Activated CD8-positive, alpha-beta memory T cell treated with anti-CD3 and anti-CD28 coated beads, Interleukin-2, amount 50 U/mL, for 48 hours (primary cell): ENCODE measurements around the gene PLK5.
A peak's percentile ranks its signal among the peaks of the same experiment; 100 is the strongest.
"Not testable (repeated sequence)": the region's sequence is repeated elsewhere in the genome, so short reads cannot be mapped to it uniquely, and the experiment has no call there.

Experiments used
- DNase-seq: peaks from one replicate; pipeline ENCODE4 v3.0.0-alpha.2; 2020

Gene PLK5

DNA sequence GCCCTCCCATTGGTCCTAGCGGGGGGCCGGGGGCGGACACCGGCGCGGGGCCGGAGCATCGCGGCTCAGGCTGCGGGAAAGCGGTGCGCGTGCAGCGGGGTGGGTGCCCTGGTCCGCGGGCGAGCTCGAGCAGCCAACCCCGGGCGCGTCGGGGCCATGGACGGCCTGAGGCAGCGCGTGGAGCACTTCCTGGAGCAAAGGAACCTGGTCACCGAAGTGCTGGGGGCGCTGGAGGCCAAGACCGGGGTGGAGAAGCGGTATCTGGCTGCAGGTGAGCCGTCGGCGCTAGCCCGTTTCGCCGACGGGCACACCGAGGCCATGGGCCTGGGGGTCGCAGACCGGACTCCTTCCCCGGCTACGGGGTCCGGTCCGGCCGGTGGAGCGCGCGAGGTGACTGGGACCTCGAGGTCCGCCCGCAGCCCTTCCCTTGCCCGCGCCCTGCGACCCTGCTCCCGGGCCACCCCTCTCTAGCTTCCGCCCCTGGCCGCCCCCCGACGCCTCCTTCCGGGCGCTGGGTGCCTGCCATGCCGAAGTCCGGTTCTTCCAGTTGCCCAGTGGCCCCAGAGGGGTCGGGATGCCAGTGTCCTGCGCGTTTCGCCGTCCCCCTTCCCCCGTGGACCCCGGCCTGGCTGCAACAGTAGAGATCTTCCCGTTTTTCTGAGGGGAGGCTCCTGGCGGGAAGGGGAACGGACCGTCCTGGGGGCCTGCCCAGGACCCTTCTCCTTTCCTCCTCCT lies 32.6 kb upstream of the PLK5 start, which contains the start of gene REEP6:
Gene REEP6, plus strand, starts transcription at position 68 of the 735 bp plus-strand sequence. Its CDS starts 89 bp downstream, at position 157.
- DNase-seq: no peak

DNA sequence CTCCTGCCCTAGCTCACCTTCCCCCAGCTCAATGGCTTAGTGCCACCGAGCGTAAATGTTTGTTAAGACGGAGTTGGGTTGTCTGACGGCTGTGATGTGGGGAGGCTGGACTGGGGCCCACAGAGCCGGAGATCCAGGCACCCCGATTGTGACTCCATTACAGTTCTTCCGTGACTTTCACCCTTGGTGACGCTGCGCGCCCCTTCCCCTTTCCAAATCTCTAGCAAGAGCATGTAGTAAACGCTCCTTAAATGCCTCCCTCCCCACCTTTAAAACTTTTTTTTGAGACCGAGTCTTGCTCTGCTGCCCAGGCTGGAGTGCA lies 32.1 kb upstream of the PLK5 start:
- DNase-seq: no peak

DNA sequence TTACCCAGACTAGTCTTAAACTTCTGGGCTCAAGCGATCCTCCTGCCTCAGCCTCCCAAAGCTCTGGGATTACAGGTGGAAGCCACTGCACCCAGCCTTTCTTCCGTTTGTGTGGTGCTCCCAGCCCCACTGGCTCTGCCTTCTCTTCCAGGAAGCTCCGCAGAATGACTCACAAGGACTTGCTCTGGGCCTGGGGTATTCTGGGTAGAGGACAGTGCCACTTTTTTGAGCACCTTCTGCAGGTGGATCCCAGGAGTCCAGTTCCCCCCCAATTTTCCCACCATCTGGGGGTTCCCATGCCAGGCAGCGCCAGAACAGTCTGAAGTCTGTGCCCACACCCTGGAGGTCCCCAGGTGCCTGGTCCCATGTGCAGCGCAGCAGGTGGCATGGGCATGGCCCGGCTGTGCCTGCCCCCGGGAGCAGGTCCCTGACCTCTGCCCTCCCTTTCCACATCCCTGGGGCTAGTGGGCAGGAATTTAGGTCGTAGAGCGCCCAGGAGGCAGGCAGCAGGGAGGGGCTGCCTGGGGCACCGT lies 31.3 kb upstream of the PLK5 start:
- no peak for DNase-seq

DNA sequence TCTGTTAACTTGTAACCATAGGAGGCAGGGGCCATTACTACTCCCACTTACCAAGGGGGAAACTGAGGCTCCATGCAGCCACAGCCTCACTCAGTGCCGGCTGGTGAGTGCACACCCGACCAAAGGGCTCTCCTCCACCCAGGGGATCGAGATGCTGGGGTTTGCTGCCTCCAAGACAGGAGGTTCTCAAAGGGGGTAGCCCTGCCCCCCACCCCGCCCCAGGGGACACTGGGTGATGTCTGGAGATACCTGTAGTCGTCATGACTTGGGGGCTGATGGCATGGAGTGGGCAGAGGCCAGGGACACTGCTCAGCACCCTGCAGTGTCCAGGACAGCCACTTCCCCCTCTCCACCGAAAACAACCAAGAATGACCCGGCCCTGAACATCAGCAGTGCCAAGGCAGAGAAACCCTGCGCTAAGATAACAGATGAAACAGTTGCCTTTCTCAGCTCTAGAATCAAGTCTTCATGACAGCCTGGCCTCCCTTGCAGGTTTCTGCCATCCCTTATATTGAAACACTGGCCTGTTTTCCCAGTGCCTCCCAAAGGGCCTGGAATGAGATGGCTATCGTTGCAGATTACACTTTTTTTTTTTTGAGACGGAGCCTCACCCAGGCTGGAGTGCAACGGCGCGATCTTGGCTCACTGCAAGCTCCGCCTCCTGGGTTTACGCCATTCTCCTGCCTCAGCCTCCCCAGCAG lies 29.6 kb upstream of the PLK5 start:
- no peak for DNase-seq

DNA sequence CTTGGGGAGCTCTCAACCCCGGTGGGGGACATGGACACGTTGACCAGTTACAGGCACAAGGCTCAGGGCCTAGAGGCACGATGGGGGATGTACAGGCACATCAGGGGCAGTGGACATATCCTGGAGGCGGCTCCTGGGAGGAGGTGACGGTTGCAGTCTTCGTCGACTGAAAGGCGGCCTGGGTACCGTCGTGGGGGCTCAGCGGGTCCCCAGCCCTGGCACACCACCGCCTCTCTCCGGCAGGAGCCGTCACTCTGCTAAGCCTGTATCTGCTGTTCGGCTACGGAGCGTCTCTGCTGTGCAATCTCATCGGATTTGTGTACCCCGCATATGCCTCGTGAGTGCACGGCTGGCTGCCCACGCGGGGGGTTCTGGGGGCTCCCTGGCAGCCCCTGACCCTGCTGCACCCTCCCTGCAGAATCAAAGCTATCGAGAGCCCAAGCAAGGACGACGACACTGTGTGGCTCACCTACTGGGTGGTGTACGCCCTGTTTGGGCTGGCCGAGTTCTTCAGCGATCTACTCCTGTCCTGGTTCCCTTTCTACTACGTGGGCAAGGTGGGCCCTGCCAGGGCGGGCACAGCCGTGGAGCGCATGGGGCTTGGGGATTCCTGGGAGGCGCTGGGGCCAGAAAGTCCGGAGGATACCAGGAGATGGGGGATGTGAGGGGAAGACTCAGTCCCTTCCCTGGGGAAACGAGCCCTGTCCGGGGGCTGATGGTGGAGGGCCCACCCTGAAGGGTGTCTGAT lies 28.7 kb upstream of the PLK5 start:
- no peak for DNase-seq

DNA sequence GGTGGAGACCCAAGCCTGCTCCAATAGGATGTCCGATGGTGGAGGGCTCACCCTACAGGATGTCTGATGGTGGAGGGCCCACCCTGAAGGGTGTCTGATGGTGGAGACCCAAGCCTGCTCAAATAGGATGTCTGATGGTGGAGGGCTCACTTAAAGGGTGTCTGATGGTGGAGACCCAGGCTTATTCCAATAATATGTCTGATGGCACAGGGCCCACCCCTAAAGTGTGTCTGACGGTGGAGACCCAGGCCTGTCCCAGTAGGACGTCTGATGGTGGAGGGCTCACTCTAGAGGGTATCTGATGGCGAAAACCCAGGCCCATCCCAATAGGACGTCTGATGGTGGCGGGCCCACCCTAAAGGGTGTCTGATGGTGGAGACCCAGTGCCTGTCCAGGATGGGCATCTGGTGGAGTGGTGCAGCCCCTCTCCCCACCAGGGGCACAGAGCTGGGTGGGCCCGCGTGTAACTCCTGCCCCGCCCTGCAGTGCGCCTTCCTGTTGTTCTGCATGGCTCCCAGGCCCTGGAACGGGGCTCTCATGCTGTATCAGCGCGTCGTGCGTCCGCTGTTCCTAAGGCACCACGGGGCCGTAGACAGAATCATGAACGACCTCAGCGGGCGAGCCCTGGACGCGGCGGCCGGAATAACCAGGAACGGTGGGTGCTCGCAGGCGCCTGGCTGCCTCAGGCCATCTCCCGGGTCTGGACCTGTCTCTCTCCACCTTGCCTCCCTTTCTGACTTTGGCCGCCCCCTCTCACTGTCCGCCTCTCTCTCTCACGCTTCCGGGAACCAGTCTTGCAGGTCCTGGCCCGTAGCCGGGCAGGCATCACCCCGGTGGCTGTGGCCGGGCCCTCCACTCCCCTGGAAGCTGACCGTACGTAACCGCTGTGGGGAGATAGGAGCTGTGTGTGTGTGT lies 27.8 kb upstream of the PLK5 start:
- no peak for DNase-seq

DNA sequence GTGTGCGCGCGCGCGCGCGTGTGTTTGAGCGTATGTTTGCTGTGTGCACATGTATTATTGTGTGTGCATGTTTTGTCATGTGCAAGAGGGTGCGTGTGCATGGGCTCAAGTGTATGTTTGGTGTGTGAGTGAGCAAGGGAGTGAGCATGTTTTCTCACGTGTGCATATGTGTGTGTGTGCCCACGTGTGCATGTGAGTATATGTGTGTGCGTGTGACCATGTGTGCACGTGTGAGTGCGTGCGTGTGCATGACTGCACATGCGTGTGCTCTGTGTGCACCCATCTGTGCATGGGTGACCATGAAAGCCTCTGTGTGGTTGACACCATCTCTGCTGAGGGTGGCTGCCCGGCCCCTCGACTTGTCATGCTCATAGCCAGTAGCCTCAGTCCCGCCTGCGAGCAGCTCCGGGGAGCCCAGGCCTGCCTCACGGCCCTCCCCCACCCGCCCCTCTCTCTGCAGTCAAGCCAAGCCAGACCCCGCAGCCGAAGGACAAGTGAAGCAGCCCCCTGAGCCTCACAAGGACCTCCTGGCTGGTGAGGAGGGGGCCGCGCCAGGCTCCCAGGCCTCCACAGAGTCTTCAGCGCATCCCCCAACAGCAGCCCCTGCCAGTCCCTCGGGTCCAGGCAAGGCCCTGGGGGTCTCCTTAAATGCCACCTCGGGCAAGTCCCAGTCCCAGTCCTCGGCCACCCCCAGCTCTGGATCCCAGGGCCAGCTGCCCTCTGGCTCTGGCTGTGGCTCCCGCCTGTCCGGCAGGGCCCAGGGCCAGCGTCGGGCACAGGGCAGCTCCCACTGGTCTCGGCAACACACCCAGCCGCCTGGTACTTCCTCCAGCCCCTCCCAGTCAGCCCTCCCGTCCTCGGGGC lies 26.9 kb upstream of the PLK5 start:
- no peak for DNase-seq

DNA sequence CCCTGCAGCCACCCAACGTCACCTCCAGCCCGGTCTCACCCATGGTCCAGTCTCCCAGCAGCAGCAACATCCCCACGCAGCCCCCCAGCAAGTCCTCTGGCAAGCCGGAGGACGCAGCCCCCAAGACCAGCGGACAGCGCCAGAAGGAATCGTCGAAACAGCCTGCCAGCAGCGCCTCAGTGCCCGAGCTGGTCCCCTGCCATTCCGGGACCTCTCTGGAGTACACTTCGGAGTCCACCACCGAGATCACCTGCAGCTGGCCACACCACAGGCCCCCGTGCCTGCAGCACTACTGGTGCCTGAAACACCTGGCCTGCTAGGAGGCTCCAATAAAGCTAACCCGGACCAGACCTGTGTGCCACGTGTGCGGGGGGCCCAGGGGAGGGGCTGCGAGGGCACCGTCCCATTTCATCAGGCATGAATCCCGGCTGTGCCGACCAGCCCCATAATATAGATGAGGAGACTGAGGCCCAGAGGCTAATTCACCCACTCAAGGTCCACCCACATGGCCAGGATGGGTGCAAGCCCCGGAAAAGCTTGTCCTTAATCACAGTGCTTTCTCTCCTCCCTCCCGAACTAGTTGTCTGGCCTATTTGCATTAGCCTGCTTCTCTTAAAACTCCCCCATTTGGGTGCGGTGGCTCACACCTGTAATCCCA lies 26.2 kb upstream of the PLK5 start:
- DNase-seq: no peak

DNA sequence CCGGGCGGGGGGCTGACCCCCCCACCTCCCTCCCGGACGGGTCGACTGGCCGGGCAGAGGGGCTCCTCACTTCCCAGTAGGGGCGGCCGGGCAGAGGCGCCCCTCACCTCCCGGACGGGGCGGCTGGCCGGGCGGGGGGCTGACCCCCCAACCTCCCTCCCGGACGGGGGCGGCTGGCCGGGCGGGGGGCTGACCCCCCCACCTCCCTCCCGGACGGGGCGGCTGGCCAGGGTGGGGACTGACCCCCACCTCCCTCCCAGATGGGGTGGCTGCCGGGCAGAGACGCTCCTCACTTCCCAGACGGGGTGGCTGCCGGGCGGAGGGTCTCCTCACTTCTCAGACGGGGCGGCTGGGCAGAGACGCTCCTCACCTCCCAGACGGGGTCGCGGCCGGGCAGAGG lies 24.6 kb upstream of the PLK5 start:
- DNase-seq: not testable (repeated sequence)

DNA sequence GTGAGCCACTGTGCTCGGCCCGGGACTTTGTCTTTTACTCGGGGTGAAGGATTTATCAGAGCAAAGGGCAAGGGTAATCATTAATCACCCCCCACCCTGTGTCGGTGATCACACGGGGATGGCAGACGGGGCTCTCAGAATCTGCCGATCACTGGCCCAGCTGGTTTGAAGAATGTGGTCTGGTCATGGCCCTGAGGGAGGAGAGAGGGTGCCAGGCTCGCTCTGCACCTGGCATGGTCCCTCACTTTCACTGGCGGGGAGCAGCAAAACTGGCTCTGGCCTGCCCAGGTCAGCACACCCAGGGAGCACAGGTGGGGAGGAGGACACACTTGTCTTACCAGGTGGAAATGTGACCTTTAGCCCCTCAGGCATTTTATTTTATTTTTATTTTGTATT lies 22.7 kb upstream of the PLK5 start:
- DNase-seq: no peak

DNA sequence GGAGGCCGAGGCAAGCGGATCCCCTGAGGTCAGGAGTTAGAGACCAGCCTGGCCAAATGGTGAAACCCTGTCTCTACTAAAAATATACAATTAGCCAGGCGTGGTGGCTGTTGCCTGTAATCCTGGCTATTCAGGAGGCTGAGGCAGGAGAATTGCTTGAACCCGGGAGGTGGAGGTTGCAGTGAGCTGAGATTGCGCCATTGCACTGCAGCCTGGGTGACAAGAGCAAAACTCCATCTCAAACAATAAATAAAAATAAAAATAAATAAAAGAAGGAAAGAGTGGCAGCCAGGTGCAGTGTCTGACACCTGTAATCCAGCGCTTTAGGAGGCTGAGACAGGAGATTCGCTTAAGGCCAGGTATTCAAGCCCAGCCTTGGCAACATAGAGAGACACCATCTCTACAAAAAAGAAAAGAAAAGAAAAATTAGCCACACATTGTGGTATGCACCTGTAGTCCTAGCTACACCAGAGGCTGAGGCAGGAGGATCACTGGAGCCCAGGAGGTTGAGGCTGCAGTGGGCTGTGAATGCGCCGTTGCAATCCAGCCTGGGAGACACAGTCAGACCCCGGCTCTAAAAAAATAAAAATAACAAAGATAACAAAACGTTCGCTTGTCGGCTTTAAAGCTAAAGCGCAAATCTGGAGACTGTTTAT lies 21.3 kb upstream of the PLK5 start:
- no peak for DNase-seq

DNA sequence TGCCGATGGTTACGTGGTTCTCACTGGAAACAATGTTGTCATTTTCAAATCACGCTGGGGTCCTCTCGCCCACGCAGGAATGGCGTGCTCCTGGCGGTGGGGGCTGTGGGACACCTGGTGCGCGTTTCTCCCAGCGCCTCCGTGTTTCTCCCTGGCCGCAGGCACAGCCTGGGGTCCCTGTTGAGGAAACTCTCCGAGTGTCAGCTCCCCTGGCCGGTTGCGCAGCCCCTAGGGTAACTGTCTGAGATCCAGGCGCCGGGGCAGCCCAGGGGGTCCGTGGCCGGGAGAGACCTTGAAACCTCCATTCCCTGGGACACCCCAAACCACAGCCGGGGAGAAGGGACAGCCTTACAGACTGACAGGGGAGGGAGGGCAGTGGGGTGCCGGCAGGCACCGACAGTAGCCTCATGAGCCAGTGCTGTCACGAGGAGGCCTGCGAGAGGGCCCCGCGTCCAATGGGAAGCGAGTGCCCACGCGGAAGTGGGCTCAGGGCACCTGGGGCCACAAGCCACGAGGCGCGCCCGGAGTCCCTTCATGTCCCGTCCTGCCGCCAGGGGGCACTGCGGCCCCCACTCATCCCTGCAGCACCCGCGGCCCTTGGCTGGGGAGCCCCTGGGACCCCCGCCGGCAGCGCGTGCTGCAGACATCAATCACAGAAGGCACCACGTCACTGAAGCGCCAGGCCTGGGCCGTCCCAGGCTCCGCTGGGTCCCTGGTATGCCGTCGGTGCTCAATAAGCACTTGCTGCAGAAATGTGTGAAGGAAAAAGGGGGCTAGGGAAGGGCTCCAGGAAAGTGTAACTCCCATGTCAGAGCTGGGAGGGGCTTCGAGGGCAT lies 20.6 kb upstream of the PLK5 start:
- DNase-seq: peak; percentile 92

DNA sequence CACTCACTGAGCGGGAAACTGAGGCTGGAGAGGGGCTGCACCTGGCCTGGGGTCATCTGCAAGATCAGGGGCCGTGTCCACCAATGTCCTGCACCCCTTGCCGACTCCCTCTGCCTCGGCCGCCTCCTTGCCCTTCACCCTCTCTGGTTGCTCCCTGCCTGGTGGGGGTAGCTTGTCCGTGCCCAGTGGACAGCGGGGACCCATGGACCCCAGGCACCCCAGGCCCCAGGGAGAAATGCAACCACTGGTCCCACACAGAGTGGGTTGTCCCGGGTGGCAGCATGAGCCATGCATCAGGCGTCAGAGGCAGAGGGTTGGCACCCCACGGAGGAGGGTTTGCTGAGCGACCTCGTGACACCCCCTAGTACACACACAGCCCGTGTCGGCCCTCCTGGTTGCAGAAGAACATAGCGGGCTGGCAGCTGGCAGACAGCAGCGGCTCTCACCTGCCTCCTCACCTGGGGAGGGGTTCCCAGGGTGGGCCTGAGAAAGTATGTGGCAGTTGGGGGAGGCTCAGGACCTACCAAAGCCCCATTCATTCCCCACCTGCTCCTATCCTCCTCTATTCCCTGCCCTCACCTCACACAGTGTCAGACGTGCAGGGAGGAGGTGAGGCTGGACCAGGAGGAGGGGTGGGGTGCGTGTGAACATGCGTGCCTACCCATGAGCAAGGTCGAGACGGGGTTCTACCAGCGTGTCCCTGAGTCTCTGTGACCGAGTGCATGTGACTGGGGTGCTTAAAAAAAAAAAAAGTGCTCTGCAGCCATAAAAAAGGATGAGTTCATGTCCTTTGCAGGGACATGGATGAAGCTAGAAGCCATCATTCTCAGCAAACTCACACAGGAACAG lies 19.7 kb upstream of the PLK5 start:
- no peak for DNase-seq

DNA sequence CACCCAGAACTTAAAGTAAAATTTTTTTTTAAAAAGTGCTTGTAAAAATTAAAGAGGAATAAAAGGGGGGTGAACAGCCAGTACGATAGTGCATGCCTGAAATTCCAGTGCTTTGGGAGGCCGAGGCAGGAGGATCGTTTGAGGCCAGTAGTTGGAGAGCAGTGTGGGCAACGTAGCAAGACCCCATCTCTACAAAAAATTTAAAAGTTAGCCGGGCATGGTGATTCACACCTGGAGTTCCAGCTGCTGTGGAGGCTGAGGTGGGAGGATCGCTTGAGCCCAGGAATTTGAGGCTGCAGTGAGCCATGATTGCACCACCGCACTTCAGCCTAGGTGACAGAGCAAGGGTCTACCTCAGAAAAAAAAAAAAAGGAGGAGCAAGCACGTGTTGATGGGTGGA lies 18.9 kb upstream of the PLK5 start:
- DNase-seq: no peak

DNA sequence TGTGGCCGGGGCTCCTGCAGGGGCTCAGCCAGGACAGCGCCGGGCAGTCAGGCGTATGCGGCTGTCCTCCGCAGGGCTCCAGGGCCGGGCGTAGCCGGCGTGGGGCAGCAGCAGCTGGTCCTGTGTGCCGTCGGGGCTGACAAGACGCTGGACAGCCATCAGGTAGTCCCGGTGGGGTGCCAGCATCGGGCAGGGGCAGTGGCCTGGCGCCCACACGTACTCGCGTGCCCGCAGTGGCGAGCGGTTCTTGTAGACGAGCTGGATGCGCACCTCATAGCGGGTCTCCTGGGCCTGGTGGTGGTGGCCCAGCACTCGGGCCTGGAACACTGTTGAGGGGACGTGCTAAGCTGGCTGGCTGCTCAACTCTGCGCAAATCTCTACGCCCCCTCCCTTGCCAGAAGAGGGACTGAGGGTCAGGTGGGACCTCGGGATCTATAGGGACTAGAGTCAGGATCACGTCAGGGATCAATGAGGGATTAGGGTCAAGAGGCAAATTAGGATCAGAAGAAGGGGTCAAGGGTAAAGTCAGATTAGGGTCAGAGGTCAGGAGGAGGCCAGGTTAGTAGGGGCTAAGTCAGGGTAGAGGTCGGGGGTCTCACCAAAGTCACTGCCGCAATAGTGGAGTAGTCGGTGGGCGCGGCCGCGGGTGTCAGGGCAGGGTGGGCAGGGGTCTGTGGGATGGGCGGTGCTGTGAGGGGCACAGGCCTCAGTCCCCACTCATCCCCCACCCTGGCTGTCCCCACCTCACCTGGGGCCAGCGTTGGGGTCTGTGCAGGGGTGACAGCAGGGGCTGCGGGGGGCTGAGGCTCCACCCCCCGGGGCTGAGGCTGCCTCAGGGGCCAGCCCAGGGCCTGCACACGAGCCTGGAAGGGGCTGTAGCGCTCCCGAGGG lies 17.6 kb upstream of the PLK5 start:
- no peak for DNase-seq

DNA sequence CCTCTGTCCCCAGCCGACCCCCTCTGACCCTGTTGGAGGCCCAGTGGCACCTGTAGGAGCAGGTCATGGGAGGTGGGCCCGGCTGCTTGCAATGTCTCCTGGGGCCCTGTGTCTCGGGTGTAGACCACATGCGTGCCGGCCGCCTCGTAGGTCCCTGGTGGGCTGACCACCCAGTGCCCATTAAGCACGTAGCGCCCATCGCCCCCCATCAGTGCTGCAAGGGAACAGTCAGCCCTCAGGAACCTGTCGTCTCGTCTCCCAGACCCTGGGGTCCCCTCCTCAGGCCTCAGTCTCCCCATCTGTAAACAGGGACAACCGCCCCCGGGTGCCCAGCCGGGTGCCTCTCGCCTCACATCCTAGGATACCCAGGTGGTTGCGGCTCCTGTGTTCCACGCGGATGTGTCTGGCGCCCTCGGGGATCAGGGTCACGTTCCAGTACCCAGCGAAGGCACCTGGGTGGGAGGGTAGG lies 16.7 kb upstream of the PLK5 start:
- DNase-seq: no peak

DNA sequence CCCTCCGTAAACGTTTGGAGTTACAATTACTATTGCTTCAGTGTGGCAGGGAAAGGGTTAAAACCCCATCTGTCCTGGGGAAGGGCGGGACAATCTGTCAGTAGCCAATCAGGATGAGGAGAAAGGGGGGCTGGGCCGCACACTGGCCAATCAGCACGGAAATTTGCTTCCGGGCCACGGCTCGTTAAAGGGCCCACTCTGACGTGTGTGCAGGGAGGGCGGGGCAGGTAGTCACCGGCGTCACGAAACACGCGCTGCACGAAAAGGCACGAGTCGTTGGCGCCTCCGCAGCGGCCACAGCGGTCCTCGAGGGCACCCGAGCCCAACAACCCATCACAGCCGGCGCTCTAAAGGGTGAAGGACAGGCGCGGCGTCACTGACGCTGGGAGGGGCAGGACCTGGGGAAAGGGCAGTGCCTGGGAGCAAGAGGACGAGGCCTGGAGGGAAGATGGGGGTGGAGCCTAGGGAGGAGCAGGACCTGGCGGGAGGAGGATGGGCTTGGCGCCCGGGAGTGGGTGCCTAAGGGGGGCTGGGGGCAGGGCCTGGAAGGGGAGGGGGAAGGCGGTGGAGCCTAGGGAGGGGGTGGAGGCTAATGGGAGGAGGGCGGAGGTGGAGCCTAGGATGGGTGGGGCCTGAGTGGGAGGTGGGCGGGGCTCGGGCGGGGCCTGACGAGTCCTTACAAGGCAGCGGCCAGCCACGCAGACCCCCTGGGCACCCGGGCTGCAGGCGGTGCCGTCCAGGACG lies 15.9 kb upstream of the PLK5 start:
- DNase-seq: peak; percentile 90
